MV-4-11 (cell line): ENCODE measurements around the gene NLRC3.
"Not testable (repeated sequence)": the region's sequence is repeated elsewhere in the genome, so short reads cannot be mapped to it uniquely, and the experiment has no call there.

Source experiments
- DNase-seq: peaks from one replicate; lab custom pipeline; 2025; lab: John Stamatoyannopoulos, UW

Gene NLRC3, protein sequence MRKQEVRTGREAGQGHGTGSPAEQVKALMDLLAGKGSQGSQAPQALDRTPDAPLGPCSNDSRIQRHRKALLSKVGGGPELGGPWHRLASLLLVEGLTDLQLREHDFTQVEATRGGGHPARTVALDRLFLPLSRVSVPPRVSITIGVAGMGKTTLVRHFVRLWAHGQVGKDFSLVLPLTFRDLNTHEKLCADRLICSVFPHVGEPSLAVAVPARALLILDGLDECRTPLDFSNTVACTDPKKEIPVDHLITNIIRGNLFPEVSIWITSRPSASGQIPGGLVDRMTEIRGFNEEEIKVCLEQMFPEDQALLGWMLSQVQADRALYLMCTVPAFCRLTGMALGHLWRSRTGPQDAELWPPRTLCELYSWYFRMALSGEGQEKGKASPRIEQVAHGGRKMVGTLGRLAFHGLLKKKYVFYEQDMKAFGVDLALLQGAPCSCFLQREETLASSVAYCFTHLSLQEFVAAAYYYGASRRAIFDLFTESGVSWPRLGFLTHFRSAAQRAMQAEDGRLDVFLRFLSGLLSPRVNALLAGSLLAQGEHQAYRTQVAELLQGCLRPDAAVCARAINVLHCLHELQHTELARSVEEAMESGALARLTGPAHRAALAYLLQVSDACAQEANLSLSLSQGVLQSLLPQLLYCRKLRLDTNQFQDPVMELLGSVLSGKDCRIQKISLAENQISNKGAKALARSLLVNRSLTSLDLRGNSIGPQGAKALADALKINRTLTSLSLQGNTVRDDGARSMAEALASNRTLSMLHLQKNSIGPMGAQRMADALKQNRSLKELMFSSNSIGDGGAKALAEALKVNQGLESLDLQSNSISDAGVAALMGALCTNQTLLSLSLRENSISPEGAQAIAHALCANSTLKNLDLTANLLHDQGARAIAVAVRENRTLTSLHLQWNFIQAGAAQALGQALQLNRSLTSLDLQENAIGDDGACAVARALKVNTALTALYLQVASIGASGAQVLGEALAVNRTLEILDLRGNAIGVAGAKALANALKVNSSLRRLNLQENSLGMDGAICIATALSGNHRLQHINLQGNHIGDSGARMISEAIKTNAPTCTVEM

DNA sequence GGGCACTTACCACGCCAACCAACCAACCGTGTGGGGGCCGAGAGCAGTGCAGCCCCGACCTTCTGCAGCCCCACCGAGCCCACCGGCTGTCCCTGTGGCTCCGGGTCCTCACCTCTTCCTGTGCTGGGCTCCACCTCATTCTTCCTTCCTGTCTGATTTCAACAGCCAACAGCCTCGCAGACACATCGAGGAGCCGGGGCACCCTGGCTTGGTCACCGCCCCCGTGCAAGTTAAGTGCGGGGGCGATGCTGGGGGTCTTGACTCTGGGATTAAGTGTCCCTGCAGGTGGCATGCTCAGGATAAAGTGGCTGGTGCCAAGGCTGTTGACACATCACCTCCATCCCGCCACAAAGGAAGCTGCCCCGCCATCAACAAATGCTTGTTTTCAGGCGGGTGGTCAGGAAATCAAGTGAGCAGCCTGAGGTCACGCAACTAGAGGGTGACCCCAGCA is at the start of gene NLRC3:
TSS of gene NLRC3 (minus strand) at position 102 of the 451 bp plus-strand sequence. CDS start 12,367 bp downstream, outside the sequence.
- DNase-seq = peak; percentile 5

DNA sequence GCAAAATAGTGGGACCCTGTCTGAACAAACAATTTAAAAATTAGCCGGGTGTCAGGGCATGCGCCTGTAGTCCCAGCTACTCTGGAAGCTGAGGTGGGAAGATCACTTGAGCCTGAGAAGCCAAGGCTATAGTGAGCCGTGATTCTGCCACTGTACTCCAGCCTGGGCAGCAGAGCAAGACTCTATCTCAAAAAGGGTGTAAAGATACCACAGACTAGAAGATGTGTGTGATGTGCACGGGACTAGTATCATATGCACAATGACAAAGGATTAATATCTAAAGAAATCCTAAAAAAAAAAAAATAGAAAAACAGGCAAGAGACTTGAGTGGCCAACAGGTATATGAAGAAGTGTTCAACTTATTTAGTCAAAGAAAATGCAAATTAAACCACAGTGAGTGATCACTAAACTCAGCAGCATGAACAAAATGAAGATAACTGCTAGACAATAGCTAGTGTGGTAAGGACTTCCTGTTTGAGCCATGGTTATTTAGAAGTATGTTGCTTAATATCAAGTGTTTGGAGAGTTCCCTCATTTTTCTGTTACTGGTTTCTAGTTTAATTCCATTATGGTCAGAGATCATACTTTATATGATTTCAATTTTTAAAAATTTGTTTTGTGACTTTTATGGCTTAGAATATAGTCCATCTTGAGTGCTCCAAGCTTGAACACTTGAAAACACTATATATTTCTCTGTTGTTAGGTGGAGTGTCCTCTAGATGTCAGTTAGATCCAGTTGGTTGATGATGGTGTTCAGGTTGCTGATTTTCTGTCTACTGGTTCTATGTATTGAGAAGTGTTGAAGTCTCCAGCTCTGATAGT is 48.9 kb upstream of the NLRC3 start:
- peak; percentile 82 for DNase-seq

DNA sequence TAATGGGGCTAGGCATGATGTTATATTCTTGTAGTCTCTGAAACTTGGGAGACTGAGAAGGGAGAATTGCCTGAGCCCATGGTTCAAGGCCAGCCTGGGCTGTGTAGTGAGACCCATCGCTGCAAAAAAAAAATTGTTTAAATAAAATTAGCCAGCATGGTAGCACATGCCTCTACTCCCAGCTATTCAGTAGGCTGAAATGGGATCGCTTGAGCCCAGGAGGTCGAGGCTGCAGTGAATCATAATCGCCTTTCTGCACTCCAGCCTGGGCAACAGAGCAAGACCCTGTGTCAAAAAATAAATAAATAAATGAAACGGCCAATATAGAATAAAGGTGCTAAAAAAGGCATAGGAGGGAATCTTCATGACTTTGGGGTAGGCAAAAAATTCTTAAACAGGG is 48.1 kb upstream of the NLRC3 start:
- no peak for DNase-seq

DNA sequence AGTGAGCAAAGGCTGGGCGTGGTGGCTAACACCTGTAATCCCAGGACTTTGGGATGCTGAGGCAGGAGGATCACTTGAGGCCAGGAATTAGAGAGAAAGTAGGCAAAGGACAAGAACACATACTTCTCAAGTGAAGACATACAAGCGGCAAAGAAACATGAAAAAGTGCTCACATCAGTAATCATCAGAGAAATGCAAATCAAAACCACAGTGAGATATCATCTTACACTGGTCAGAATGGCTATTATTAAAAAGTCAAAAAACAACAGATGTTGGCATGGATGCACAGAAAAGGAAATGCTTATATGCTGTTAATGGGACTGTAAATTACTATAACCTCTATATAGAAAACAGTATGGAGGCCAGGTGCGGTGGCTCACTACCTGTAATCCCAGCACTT is 46.4 kb upstream of the NLRC3 start:
- no peak for DNase-seq

DNA sequence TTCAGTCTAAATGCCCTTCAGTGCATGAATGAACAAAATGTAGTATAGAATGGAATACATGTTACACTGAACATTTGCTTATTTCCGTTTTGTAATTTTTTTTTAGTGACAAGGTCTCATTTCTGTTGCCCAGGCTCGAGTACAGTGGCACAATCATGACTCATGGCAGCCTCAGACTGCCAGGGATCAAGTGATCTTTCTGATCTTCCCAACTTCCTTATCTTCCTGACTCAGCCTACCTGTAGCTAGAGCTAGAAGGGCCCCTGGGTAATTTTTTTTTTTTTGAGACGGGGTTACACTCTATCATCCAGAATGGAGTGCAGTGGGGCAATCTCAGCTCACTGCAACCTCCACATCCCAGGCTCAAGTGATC is 41.6 kb upstream of the NLRC3 start:
- DNase-seq = peak; percentile 66

DNA sequence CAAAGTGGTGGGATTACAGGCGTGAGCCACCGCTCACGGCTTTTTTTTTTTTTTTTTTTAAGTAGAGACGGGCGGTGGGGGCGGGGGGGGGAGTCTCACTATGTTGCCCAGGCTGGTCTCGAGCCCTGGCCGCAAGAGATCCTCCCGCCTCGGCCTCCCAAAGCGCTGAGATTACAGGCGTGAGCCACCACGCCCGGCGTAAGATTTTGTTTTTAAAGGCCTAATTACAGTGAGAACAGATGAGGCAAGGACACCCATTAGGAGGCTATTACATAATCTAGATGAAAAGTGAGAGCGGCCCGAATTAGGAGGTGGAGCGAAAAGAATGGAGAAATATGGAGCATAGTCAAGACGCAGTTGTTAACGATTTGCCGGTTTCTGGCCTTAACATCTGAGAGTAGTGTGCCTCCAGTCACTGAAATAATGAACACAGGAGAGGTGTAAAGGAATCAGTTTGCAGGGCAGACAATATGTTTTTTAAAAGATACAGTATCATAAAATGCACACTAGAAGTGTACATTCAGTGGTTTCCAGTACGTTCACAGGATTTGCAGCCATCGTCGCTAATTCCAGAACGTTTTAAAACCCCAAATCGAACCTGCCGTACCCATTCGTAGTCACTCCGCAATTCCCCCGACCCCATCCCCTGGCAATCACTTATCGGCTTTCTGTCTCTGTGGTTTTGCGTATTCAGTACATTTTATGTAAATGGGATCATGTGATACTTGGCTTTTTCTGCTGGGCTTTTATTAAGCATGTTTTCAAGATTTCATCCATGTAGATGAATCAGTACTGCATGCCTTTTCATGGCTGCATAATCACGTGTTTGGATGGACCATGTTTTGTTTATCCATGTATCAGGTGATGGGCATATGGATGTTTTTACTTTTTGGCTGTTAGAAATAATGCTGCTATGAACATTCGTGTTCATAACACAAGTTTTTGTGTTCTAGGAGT is 35.6 kb upstream of the NLRC3 start:
- DNase-seq = no peak

DNA sequence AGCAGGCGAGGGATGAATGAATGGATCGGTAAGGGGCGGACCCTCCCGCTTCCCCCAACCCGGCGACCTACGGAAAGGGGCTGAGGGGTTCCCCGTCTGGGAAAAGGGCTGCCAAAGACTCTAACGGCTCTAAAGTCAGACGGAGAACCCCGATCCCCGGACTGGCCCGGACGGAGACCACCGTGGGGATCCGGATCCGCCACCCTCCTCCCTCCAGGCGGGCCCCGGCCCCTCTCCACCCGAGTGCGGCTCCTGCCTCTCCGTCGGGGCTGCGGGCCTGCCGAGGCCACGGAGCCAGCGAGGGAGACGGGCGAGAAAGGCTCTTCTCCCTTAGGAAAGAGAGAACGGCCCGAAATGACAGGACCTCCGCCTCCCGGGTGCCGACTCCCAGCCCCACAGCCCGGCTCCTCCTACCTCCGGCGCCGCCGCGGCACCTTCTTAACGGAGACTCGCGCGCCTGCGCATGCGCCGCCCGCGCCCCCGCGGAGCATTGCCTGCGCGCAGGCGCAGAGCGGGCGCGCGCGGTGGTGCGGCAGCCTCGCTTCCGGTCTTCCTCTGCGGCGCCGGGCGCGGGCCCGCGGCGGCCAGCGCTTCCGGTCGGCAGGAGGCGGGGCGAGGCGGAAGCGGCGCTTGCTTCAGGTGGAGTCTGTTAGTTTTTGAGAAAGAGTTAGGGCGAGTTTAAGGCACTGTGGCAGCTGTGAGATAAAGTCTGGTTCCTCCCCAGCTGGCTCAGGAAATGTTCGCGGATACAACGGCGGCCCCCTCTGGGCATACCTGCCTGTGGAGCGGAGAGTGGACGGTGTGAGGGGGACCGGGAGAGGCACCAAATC is 34.2 kb upstream of the NLRC3 start, which contains the start of gene SLX4:
TSS of gene SLX4 (minus strand) at position 461 of the 830 bp plus-strand sequence. CDS start 2,642 bp downstream, outside the sequence.
- DNase-seq = peak; percentile 88

DNA sequence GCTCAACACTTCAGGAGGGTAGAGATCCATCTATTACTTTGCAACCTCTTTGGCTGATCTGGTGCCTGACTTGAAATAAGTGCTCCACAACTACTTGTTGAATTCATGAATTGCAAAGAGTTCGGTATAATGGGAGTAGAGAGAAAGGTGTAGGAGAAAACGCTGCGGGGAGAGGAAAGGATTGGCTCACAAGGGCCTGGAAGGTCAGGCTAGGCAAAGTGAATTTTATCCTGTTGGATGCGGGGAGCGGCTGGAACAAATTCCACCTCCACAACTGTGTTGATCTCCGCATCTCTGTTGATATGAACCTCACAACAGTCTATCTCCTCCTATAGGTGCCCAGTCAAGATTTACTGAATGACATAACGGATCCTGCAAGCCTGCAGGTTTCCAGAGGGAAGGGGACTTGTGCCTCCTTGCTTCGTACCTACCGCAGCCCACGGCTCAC is 33.5 kb upstream of the NLRC3 start:
- no peak for DNase-seq

DNA sequence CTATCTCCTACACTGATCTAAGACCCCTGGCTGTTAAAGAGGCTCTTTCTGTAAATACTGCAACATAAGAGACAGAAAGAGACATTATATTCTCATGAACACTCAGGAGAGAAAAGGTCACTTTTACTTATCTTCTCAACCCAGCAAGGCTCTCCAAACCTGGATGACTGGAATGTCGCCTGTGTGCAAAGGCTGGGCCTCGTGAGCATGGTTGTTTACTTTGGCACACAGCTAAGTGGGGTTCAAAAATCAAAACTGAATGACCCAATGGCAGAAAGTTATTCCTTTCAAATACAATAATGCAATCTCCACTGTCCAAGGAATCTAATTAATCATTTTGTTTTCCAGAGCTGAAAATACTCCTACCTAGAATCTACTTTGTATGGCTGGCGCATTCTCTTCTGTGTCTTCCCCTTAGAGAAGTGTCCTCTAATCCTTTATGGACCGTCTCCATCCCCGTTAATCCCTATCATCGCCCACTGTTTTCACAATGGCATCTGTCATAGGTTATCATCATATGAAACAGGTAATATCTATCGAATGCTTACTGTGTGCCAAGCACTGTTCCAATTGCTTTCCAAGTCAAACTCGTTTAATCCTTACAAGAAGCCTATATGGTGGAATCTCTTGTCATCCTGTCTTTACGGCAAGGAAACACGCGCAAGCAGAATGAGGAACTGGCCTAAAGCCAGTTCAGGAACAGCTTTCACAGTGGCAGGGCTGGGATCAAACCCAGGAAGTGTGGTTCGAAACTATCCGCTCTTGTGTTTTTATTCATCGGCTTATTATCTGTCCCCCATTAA is 32.9 kb upstream of the NLRC3 start:
- peak; percentile 75 for DNase-seq

DNA sequence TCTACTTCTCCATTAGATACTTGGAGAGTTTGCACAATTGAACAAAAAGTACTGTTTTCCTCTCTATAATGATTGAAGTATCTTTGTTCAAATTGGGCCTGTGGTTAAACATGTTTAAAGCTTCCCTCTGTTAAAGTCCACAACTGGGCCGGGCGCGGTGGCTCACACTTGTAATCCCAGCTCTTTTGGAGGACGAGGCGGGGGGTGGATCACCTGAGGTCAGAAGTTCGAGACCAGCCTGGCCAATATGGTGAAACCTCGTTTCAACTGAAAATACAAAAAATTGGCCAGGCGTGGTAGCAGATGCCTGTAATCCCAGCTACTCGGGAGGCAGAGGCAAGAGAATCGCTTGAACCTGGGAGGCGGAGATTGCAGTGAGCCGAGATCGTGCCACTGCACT is 31.8 kb upstream of the NLRC3 start:
- not testable (repeated sequence) for DNase-seq

DNA sequence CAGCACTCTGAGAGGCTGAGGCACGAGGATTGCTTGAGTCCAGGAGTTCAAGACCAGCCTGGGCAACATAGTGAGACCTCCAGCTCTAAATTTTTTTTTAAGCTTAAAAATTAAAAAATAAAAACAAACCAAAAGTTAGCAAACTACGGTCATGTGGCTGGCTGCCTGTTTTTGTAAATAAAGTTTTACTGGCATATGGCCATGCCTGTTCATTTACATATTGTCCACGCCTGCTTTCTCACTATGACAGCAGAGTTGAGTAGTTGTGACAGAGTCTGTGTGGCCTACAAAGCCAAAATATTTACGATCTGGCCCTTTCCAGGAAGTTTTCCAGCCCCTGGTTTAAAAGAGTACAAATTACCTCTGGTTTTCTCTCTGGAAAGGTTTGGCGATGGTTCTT is 30.9 kb upstream of the NLRC3 start:
- DNase-seq = no peak

DNA sequence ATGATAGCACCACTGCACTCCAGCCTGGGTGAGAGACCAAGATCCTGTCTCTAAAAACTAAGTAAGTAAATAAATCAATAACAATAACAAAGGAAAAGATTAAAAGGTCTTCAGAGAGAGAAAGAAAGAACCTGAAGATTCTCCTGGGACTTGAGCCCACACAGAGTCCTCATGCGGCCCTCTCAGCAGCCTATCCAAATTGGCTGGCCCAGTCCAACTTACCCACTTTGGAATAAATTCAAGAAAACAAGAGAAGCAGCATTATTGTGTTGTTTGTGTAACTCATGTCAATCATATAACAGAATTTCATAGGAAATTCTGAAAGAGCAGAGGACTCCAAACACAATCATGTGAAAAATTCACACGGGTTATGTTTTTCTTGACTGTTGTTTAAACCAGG is 30.4 kb upstream of the NLRC3 start:
- no peak for DNase-seq

DNA sequence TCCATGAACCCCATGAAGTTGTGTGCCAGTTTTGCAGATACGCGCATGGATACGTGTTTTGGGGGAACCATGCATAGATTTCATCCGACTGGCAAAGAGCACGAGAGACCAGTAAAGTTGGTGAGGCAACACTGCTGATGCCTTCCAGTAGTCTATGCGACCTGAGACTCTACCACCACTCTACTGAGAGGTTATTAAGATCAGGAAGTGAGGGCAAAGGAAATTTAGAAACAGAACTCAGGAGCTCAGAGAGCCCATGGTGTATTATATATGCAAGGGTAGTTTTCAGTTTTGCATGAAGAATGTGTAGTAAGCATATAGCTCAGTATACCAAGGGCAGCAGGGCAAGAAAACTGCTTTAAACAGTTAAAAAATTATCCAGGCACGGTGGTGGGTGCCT is 30.0 kb upstream of the NLRC3 start:
- no peak for DNase-seq

DNA sequence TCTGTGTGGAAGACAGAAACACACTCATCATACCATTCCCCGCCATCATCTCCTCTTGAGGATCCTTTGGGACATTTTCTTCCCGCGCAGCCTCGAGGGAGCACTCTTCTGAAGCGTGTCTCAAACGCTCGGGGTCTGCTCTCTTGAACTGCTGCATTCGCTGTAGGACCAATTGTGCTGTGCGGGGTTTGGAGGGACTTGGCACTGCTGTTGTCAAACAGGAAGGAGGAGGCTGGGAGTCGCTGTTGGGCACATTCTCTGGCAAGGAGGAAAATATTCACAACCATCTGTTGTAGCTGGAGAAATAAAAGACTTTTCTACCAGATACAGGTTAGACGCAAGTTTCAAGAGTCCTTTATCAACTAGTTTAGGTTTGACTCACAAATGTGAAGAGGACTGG is 29.2 kb upstream of the NLRC3 start:
- no peak for DNase-seq

DNA sequence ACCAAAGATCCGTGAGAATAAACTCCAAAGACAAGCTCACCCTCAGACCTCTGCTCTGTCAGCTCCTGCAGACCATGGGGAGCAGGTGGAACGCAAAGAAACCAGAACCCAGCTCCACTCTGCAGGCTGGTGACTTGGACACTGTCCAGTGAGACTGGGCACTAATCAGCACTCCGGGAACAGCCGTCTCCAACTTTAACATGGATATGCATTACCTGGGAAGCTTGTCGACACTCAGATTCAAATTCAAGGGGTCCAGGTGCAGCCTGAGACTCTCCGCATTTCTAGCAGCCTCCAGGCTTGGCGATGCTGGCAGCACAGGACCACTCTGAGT is 25.1 kb upstream of the NLRC3 start:
- DNase-seq = no peak

DNA sequence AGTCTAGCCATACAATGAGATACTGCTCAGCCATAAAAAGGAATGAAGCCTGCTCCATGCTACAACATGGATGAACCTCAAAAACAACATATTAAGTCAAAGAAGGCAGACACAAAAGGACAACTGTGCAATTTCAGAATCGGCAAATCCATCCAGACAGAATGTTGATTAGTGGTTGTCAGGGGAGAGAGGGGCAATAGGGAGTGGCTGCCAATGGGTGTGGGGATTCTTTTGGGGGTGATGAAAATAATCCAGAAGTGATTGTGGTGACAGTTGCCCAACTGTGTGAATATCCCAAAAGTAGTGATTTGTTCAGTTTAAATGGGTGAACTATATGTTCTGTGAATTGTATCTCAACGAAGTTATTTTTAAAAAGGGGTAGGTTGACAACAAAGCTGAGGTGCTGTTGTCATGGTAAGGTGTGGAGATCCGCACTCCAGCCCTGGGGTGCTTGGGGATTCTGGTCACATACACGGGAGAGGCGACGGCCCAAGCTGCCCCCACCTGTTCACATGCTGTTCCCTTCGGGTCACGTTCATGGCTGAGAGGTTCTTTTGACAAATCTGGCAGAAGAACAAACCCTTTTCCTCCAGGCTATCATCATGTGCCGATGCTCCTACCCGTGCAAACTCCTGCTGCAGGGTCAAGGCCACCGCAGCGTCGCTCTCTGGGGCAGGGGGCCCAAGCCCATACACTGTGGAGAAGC is 24.6 kb upstream of the NLRC3 start:
- DNase-seq = no peak

DNA sequence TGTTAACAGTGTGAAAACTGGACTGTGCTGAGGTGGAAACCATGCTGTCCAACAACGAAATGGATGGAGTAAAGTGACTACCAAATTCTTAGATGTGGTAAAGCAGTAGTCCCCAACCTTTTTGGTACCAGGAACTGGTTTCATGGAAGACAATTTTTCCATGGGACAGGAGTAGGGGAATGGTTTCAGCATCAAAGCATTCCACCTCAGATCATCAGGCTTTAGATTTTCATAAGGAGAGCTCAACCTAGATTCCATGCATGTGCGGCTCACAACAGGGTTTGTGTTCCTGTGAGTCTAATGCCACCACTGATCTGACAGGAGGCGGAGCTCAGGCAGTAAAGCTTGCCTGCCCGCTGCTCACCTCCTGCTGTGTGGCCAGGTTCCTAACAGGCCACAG is 22.7 kb upstream of the NLRC3 start:
- DNase-seq = no peak

DNA sequence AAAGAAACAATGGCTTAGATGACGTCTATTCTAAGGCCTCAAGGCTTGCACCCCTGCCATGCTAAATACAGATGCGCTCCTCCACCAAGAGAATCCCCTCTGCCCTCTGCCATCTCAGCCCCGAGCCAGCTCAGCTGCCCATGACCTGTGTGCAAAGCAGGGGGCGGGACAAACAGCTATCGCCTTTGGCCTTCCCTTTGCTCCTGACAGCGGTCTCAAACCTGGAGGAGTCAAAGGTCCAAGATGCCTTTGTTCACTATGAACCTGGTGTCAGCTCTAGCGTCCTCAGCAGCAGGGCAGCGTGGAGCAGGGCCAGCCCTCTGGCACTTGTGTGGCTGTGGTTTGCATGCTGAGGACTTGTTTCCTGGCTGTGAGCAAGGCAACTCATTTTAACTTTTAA is 21.9 kb upstream of the NLRC3 start:
- no peak for DNase-seq
